D721Med (cell line): ENCODE measurements around the gene LEMD2.
A peak's percentile ranks its signal among the peaks of the same experiment; 100 is the strongest.

Source experiments
- DNase-seq: peaks from one replicate; pipeline ENCODE4 v3.0.0; 2011; ENCODE audit warnings: low spot score; ENCODE audit not compliant: insufficient read length
- FAIRE-seq: peaks from 2 replicates; lab custom pipeline; 2011; peaks lifted over from hg19 to GRCh38; lab: Jason Lieb, UNC
- TF ChIP-seq, protein P1 (sequence below): IDR thresholded peaks from 2 replicates; pipeline ENCODE4 v1.5.1; 2012; ENCODE audit warnings: mild to moderate bottlenecking, control low read depth; ENCODE audit not compliant: insufficient read depth; ENCODE audit errors: missing control alignments

The LEMD2 gene

DNA sequence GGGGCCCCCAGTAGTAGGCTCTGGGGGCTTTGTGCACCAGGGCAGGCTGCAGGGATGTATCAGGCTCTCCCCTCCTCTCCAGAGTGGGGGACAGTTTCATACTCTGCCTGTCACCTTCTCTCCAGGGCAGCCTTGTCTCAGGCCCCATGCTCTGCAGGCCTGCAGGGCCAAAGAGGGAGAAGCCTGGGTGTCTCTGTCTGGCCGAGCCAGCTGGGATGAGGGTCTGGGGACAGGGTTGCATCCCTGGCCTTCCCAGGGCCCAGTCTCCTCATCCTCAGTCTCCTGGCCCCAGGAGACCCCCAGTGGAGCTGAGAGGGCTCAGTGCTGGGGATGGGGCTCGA is 27.4 kb downstream of the LEMD2 start:
- FAIRE-seq (no peak), DNase-seq (no peak)
- TF ChIP-seq, protein P1, sequence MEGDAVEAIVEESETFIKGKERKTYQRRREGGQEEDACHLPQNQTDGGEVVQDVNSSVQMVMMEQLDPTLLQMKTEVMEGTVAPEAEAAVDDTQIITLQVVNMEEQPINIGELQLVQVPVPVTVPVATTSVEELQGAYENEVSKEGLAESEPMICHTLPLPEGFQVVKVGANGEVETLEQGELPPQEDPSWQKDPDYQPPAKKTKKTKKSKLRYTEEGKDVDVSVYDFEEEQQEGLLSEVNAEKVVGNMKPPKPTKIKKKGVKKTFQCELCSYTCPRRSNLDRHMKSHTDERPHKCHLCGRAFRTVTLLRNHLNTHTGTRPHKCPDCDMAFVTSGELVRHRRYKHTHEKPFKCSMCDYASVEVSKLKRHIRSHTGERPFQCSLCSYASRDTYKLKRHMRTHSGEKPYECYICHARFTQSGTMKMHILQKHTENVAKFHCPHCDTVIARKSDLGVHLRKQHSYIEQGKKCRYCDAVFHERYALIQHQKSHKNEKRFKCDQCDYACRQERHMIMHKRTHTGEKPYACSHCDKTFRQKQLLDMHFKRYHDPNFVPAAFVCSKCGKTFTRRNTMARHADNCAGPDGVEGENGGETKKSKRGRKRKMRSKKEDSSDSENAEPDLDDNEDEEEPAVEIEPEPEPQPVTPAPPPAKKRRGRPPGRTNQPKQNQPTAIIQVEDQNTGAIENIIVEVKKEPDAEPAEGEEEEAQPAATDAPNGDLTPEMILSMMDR: no peak

DNA sequence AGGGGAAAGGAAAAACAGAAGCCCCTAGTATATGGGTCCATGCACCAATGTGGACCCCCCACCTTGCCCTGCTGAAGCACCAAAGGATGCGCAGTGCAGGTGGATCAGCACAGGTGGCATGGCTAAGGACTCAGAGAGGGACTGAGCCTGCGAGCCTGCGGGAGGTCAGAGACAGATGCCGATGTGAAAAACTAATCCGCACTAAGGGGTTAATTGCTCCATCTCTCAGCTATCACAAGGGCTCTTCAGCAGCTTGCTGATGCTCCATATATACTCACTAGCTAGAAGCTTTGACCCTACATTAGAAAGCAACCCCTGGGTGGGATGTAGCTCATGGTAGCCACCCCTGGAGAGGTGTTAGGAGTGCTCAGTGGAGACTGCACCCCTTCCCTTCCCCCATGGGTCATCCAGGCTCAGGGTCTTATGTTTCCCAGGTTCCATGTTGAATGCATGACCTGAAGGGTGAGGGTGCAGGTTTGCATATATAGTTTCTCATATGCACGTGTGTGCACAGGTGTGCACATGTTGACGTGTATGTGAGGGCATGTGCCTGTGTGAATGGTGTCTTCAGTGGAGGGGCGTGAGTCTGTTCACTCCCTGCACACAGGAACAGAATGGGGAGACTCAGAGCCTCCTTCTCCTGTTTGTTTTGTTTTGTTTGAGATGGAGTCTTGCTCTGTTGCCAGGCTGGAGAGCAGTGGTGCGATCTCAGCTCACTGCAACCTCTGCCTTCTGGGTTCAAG is 28.9 kb downstream of the LEMD2 start:
- DNase-seq: peak; percentile 64
- peak; percentile 56 for FAIRE-seq

DNA sequence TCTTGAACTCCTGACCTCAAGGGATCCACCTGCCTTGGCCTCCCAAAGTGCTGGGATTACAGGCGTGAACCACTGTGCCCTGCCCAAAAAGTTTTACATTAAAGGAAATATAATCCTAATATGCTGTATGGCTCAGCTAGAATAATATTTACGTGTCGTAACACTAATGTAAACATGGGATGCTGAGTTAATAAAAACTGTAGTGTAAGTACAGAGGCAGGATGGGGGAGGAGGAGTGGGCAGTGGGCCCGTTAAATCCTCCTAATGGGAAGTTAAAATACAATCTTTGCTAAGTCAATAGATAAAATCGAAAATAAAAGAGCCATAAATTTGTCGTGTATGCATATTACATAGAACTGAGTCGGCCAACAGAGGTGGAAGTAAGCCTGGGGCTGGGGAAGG is 30.1 kb downstream of the LEMD2 start:
- TF ChIP-seq, protein P1: no peak
- DNase-seq (no peak), FAIRE-seq (no peak)

More for the DNA sequence above, 28.9 kb downstream of the LEMD2 start:
- TF ChIP-seq, protein P1: no peak

DNA sequence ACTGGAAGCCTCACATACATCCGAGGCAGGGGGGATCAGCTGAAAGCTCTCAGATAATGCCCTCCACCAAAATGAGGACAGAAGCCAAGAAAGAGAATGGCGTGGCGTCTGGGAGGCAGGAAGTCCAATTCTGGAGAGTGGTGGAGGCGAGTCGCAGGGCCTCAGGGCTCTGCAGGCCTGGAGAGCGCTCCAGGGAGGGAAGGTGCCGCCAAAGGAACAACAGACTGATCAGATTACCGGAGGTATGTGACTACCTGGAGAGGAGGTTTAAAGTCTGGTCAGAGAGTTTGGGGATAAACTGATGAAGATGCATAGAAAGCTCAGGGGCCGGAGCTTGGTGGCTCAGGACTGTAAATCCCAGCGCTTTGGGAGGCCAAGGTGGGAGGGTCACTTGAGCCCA is 31.0 kb downstream of the LEMD2 start:
- TF ChIP-seq, protein P1: no peak
- FAIRE-seq (no peak), DNase-seq (no peak)

DNA sequence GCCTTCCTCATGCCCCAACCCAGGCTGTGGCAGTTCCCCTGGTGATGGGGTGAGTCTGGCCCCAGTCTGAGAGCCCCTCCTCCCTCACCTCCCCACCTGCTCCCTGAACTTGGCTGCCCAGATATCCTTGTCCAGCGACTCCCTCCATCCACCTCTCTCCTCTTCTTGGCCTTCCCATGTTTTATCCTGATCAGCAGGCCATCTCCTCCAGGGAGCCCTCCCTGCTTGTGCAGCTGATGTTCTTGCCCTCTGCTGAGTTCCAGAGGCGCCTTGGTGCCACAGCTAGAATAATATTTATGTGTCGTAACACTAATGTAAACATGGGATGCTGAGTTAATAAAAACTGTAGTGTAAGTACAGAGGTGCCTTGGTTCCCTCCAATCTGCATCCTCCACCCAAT is 31.8 kb downstream of the LEMD2 start:
- TF ChIP-seq, protein P1: no peak
- FAIRE-seq: no peak
- DNase-seq: no peak

DNA sequence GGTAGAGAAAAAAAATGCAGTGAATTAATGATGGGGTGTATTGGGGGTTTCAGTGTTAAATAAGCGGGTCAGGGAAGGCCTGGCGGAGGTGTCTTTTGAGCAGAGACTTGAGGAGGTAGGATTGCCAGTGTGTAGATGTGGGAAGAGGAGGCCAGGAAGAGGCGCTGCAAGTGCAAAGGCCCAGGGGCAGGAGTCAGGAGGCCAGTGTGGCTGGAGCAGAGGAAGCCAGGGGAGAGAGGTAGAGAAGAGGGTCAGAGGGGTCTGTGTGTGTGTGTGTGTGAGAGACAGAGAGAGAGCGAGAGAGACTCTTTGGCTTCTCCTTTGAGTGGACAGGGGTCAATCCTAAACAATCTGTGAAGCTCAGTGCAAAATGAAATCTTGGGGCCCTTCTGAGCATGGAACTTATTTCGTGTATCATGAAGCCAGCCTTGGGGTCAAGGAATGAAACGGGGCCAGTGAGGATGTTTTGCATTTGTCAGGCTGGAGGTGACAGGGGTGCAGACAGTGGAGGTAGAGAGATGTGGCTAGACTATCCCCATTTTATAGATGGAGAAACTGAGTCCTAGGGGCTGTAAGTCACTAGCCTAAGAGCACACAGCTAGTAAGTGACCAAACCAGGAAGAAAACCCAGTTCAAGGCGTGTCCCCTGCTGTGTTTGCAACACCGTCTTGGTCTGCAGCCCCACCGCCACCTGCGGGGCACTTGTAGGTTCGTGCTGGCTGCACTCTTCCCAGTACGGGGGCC is 32.5 kb downstream of the LEMD2 start:
- FAIRE-seq: no peak
- TF ChIP-seq, protein P1: no peak
- no peak for DNase-seq
